H1 (cell line): ENCODE data around the gene AXIN2. TPM values are rescaled to one million over a fixed set of nuclear protein-coding genes. Genes with fewer than 3 reads are reported as not detected.

Source experiments
- ATF2 ChIP-seq: IDR thresholded peaks from 2 replicates; pipeline ENCODE4 v1.6.1; 2012; ENCODE audit warnings: low read length, inconsistent platforms
- RBBP5 ChIP-seq: IDR thresholded peaks from 2 replicates; pipeline ENCODE4 v1.7.1; 2012; ENCODE audit warnings: low read depth, mild to moderate bottlenecking, inconsistent platforms, low read length, moderate library complexity, borderline replicate concordance
- YY1 ChIP-seq: IDR thresholded peaks from 2 replicates; pipeline ENCODE4 v1.6.1; 2011; ENCODE audit warnings: low read depth, mild to moderate bottlenecking, low read length
- polyA plus RNA-seq, 7 experiments: library from polyadenylated mRNA; depleted of rRNA in 3 of 7; stranded (reverse) in 5 of 7; unstranded in 2 of 7; fragments of >200 nt in 5 of 7; fragments of 200-250 nt in 2 of 7; gene quantifications; 1 replicate in 5 of 7; 2 replicates in 1 of 7; 4 replicates in 1 of 7; pipeline versions ENCODE4 v1.2.1 to v1.2.3, GENCODE V29; 2011 to 2013; ENCODE audit warnings: missing spikeins in 2 of 7, mixed read lengths in 2 of 7
- total RNA-seq: library from RNA; stranded (reverse); fragmentation: NEBNext Ultra II Directional; extraction: Animal tissue kit (Norgen Biotek cat#: 25700); gene quantifications from 2 replicates; pipeline ENCODE4 v1.2.1, GENCODE V29; 2021
- TF ChIP-seq, protein P1 (sequence below), 3 experiments: IDR thresholded peaks; 1 replicate in 2 of 3; 2 replicates in 1 of 3; pipeline versions ENCODE4 v1.5.1 to v1.6.1; 2011; ENCODE audit warnings: low read length in 3 of 3, mild to moderate bottlenecking in 3 of 3, inconsistent platforms in 2 of 3, low read depth in 1 of 3, moderate library complexity in 1 of 3; ENCODE audit not compliant: insufficient read depth in 1 of 3; ENCODE audit errors: control extremely low read depth in 1 of 3
- TF ChIP-seq, protein P2 (sequence below): IDR thresholded peaks from 2 replicates; pipeline ENCODE4 v1.6.1; 2012; ENCODE audit warnings: inconsistent platforms

The AXIN2 gene
- total and polyA plus RNA-seq, 2 of the 8 experiments (the other 6 are each of a cell fraction or from before 2014, with no cell fraction given), result 17.7 to 33.4 TPM

DNA sequence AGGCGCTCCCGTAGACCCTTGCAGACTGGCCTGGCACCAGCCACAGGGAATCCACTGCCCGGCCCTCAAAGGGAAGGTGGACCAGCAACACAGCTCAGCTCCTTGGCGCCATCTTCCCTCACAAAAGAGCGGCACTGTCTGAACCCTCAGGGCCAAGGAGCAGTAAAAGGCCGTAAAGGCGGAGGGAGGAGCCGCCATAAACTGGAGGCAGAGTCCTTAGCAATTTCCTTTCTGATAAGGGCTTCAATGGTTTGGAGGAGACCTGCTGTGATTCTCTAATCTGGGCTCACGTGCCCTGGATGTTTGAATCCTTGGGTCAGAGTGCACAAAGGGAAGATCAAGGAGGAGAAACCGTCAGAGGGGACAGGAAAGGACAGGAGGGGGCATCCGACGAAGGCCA is 15.5 kb upstream of the AXIN2 start (continued):
- TF ChIP-seq, protein P1, sequence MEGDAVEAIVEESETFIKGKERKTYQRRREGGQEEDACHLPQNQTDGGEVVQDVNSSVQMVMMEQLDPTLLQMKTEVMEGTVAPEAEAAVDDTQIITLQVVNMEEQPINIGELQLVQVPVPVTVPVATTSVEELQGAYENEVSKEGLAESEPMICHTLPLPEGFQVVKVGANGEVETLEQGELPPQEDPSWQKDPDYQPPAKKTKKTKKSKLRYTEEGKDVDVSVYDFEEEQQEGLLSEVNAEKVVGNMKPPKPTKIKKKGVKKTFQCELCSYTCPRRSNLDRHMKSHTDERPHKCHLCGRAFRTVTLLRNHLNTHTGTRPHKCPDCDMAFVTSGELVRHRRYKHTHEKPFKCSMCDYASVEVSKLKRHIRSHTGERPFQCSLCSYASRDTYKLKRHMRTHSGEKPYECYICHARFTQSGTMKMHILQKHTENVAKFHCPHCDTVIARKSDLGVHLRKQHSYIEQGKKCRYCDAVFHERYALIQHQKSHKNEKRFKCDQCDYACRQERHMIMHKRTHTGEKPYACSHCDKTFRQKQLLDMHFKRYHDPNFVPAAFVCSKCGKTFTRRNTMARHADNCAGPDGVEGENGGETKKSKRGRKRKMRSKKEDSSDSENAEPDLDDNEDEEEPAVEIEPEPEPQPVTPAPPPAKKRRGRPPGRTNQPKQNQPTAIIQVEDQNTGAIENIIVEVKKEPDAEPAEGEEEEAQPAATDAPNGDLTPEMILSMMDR (IDR thresholded peaks at IDR 0.05; ENCODE audit: control extremely low read depth in 1 of 3, insufficient read depth in 1 of 3, low read depth in 1 of 3, low read length in 3 of 3), result peak; percentile 18 to 45 (median 42); a peak in 2 of 4 replicates
- TF ChIP-seq ATF2 (no peak), RBBP5 (no peak), YY1 (peak; percentile 30; the same call in 1 of the 2 replicates)
- TF ChIP-seq, protein P2, sequence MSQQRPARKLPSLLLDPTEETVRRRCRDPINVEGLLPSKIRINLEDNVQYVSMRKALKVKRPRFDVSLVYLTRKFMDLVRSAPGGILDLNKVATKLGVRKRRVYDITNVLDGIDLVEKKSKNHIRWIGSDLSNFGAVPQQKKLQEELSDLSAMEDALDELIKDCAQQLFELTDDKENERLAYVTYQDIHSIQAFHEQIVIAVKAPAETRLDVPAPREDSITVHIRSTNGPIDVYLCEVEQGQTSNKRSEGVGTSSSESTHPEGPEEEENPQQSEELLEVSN, result peak; percentile 45; the same call in 1 of the 2 replicates
